B cell (primary cell): Measurements from ENCODE around the gene DNASE1.

Experiments used
- CTCF ChIP-seq: fragments of 200-600 bp; IDR thresholded peaks from one replicate; pipeline ENCODE4 v1.8.0; 2022; ENCODE audit warnings: antibody characterized with exemption, mild to moderate bottlenecking
- EZH2 ChIP-seq: IDR thresholded peaks from 2 replicates; pipeline ENCODE4 v1.6.1; 2012; ENCODE audit warnings: borderline replicate concordance, low read depth, mild to moderate bottlenecking, moderate library complexity, low read length; ENCODE audit not compliant: insufficient read depth, poor library complexity, severe bottlenecking

GRCh38 chr16:3655030-3655395, 522 bp downstream of the DNASE1 start:
- no peak for TF ChIP-seq CTCF
- TF ChIP-seq EZH2 = no peak
